GM21576 (cell line): Measurements from ENCODE around the gene INTS4.
"Not testable (repeated sequence)": the region's sequence is repeated elsewhere in the genome, so short reads cannot be mapped to it uniquely, and the experiment has no call there.

Experiments used
- ATAC-seq: cut with Tn5 transposase; IDR thresholded peaks from one replicate; pipeline ENCODE4 v1.9.1; 2021; ENCODE audit warnings: mild to moderate bottlenecking, moderate library complexity; ENCODE audit not compliant: unreplicated experiment

INTS4 gene

DNA sequence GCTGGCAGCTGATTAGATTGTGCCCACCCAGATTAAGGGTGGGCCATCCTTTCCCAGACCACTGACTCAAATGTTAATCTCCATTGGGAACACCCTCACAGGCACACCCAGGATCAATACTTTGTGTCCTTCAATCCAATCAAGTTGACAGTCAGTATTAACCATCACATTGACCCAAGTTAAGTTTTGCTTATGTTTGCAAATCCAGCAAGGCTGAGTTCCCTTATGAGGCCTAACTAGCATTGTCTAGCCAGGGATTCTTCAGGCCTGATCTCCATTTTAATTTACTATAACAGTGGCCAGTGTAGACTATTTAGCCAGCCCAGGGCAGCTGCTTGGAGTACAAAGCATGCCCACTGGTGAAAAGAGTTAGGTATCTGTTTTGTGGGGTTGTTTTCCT, 30.9 kb upstream of the INTS4 start:
- no peak for ATAC-seq

DNA sequence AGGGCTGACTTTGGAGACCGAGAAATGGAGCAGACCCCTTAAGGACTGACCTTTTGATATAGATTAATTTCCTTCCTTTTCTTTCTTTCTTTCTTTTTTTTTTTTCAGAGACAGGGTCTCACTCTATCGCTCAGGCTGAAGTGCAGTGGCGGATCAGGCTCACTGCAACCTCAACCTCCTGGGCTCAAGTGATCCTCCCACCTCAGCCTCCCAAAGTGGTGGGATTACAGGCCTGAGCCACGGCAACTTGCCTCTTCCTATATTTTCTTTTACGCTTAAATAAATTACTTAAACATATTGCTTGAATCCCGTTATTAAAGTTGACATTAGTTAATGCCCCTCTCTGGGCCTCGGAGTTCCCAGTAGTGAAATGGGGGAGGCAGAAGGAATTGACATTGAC, 29.0 kb upstream of the INTS4 start:
- ATAC-seq, result no peak

DNA sequence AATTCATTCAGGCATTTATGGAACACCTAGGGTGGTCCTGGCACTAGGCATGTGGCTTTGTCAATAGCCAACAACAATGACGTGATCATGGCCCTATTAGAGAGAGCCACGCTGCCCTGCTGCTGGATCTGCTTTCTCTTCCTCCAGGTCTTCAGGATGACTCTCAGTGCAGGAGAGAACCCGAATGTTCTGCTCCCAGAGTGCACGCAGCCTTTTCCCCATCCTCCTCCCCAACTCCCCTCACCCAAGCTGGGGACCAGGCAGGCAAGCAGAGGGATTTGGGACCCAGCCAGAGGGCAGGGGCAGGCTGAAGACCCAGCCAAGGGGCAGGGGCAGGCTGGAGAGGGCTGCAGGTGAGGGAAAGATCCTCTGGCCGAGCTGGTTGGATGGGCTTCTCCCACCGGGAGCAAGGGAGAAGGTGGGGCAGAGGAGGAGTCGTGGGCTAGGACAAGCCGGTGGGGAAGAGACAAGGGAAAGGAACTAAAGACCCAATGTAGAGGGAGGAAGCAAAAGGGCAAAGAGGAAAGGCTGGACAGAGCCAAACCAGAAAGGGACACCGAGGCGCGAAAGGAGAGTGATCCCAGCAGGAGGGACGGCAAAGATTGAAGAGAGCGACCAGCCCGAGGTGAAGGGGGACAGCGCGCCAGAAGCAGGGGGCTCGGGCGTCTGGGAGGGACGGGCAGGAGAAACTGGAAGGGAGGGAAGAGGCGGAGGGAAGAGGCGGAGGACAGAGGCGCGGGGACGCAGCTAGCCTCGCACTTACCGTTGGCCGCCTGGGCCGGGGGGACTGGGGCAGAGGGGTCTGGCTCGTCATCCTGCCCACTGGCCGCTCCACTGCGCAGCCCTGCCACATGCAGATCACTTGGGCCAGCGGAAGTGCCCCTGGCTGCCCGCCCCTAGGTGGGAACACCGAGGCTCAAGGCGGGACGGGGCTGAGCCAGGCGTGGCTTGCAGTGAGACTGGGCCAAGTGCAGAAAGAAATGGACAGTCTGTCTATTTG, 28.2 kb upstream of the INTS4 start, which contains the start of gene KCTD14:
KCTD14 (minus strand) TSS at position 880 of the 1,000 bp plus-strand sequence; CDS start at position 853, 27 bp downstream.
- ATAC-seq, result no peak

DNA sequence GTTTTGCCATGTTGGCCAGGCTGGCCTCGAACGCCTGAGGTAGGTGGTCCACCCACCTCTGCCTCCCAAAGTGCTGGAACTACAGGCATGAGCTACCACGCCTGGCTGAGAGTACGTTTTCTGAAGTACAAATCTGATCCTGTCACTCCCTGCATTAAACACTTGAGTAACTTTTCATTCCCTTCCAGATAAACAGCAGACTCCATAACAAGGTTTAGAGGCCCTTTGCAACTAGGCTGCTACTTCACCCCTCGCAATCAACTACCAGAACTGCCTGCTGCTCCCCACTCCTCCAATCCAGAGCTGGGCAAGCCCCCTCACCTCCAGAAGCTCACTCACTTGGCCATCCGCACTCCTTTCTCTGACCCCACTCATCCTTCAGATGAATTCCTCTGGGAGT, 27.1 kb upstream of the INTS4 start:
- no peak for ATAC-seq

DNA sequence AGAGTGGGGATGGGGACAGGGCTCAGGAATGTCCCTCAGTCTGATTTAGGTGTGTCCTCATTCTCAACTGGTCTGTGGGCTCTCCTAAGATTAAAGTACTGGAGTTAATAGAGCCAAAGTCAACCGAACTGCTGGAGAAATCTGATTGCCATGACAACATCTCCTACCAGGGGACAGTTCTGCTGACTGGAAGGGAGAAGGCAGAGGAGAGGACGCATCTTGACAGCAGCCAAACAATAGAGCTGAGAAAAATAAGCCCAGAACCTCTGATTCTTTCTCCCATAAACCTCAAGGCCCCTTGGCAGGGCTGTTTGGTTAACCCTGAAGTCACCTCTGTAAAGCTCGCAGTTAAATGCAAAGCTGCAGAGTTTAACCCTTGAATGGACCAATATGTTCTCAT, 25.8 kb upstream of the INTS4 start:
- ATAC-seq, result no peak

DNA sequence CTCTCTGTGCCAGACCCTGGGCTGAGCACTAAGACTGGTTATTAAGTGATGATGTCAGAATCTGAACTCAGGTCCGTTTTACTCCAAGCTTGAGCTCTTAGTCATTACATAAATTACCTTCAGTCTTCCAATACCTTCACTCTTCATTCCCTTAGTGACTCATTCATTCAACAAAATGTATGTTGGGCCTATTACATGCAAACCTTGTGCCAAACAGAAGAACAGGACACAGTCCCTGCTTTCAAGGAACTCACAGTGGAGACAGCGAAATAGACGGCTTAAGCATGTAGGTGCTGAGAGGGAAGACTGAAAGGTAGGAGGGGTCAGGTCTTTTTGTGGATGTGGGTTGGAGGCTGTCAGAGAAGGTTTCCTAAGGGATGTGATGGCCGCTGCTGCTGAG, 25.3 kb upstream of the INTS4 start:
- ATAC-seq, result no peak

DNA sequence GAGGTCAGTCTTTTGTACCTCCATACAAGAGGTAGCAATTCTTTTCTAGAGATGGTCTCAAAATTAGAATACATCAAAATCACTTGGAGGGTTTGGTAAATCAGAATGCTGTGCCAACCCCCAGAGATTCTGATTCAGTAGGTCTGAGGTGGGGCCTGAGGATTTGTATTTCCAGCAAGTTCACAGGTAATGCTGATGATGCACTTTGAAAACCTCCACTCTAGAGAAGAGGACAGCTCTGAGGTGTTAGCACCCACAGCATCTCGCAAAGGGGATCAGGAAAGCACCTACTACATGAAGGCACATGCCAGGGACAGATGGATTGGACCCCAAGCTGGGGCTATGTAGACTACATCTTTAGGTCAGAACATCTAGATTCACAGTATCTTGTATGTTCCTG, 21.4 kb upstream of the INTS4 start:
- no peak for ATAC-seq

DNA sequence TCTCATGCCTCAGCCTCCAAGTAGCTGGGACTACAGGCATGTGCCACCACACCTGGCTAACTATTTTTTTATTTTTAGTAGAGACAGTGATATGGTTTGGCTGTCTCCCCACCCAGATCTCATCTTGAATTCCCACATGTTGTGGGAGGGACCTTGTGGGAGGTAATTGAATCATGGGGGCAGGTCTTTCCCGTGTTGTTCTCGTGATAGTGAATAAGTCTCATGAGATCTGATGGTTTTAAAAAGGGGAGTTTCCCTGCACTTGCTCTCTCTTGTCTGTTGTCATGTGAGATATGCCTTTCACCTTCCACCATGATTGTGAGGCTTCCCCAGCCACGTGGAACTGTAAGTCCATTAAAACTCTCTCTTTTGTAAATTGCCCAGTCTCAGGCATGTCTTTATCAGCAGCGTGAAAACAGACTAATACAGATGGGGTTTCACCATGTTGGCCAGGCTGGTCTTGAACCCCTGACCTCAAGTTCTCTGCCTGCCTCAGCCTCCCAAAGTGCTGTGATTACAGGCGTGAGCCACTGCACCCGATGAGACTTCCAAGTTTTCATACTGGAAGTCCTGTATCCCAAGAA, 20.6 kb upstream of the INTS4 start:
- ATAC-seq, result not testable (repeated sequence)

DNA sequence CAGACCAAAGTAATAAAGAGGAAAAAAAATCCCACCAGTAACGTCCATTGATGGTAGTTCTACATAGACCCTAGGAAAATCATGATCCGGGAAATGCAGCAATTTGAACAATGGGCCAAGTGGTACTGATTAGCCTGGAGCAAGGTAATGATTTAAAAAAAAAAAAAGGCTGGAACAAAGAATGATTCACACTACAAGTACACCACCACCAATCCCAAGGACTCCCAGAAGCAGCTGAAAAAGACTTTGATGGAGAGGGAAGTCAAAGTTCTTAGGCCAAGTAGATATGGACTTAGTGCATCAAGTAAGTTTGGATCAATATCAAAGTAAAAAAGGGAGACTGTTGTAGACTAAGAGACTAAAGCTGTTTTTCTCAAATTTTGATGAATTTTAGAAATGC, 16.8 kb upstream of the INTS4 start:
- no peak for ATAC-seq

DNA sequence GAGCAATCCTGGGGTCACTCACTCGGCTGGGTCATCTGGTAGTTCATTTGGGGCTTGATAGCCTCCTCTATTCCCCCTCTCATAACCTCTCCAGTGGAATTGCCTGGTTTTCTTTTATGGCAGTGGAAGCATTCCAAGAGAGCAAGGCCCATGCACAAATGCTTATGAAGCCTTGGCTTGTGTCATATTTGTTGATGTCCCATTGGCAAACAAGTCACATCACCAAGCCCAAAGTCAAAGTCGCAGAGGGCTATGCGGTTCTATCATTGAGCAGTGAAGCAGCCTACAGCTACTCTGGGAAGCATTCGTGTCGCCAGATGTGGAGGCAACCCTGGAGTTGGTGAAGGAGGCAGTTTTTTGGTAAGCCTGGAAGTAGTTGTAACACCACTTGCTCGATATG, 16.3 kb upstream of the INTS4 start:
- no peak for ATAC-seq

DNA sequence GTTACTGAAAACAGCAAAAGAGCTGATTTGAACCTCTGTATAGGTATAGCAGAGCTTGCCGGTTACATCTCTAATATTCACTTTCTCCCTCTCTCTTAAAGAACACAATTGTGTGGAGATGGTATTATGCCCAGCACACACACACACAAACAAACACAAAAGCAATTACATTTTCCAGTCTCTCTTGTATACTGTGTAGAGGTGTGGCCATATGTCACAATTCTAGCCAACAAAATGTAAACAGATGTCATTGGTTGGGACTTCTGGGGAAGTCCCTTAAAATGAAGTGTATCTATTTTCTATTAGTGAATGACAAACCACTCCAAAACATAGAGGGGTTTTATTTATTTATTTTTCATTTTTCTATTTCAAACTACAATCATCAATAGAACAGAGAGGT, 15.8 kb upstream of the INTS4 start:
- ATAC-seq, result no peak

DNA sequence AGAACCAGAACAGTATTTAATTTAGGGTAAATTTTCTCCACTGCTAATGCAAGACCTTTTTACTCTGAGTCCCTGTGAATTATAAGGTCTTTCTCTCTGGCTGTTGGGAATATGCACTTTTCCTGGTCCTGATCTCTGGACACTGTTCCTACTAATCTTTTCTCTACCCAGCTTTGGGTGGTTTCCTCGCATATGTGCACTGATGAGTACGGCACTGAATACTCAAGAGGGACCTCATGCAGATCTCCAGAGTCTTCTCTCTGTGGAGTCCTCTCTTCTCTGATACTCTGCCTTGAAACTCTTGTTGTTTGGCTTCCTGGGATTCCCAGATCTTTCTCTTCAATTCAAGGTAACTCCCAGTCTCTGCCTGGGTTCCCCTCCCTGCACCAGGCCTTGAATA, 14.6 kb upstream of the INTS4 start:
- no peak for ATAC-seq

DNA sequence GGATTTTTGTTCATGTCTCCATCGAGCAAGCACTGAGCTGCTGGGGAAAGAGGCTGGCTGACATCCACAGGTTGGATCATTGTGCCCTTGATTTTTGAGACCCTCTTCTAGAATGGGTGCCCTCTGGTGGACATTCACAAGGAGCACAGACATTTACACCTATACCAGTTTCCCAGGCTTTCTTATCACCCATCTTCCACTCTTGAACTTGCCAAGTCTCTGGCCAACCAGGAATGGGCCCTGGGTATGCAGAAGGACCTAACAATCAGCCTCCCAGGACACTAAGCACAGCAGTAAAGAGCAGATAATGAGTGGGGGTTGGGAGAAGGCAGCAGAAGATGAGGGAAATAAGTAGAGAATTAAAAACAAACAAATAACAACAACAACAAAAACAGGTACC, 5.7 kb upstream of the INTS4 start:
- ATAC-seq, result no peak

DNA sequence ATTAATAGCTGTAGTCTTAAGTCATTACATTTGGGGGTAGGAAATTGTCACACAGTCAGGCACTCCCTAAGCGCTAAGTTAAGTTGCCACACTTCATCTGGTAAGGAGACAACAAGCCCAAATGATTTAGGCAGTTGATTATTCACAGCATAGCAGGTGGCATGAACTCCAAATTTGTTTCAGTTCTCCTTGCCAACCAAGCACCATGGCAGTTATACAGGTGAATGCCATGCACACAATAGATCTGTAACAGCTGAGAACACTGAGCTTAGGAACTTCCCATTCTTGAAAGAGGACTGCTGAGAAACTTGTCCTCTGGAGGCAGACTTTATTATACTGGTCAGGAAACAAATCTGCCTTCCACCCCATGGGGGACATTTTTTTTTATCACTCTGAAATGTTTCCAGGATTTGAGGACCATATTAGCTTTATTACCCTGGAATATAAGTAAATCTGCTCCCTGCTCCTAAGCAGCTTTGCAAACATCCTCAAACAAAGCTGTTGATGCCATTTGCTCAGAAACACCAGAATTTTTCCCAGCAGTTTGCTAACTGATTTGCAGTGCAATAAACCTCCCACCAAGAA, 5.1 kb upstream of the INTS4 start:
- no peak for ATAC-seq

DNA sequence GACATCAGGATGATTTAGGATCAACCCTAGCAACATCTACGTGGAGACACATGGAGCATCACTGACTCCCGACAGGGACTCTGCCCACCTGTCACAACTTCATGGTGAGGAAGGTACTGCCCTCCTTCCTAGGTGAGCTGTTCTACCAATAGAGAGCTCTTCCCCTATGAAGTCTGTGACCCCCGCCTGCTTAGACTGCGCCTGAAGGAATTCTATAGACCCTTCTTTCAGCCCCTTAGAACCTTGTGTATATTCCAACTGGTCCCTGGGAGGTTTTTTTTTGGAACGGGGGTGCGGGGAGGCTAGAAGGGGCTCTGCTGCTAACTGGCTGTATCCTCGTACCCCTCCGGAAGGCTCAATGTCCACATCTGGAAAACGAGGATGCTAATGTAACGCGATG, 566 bp downstream of the INTS4 start:
- ATAC-seq, result no peak

DNA sequence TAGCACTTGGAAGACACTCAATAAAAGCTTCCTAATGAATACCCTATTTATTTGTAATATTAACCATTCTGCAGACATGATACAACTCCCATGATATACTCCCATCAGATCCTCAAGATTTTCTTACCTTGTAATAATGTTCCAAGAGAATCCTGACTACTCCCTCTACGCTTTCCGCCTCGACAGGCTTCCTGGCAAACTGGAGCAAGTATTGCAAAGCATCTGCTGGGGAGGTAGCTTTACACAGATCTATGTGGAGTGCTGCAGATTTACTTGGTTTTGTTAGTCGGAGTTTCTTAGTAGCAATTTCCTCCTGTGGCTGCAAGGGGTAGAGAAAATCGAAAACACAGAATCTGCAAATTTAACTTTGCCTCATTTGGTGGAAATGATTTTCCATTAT, 3.5 kb downstream of the INTS4 start:
- no peak for ATAC-seq

DNA sequence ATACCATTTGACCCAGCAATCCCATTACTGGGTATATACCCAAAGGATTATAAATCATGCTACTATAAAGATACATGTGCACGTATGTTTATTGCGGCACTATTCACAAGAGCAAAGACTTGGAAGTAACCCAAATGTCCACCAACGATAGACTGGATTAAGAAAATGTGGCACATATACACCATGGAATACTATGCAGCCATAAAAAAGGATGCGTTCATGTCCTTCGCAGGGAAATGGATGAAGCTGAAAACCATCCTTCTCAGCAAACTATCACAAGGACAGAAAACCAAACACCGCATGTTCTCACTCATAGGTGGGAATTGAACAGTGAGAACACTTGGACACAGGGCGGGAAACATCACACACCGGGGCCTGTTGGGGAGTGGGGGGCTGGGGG, 8.0 kb downstream of the INTS4 start:
- not testable (repeated sequence) for ATAC-seq

DNA sequence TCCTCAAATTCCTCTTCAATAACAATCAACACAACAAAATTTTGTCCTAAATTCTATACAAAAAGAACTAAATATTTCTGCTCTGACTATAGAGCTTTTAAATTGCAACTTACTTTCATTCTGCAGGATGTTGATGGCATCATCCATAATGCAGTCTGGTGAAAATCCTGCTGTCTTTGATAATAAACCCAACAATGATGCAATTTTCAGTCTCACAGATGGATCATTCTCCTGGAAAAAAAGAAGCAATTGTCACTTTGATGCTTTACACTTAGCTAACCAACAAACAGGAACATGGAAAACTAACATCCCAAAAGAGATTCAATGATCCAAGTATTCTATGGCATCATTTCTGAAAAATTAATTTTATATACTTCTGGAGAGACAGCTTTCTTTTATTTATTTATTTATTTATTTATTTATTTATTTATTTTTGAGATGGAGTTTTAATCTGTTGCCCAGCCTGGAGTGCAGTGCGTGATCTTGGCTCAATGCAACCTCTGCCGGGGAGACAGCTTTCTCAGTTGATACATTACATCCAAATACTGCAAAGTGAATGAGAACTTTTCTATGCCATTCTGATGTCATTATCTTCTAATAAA, 13.0 kb downstream of the INTS4 start:
- ATAC-seq, result no peak

DNA sequence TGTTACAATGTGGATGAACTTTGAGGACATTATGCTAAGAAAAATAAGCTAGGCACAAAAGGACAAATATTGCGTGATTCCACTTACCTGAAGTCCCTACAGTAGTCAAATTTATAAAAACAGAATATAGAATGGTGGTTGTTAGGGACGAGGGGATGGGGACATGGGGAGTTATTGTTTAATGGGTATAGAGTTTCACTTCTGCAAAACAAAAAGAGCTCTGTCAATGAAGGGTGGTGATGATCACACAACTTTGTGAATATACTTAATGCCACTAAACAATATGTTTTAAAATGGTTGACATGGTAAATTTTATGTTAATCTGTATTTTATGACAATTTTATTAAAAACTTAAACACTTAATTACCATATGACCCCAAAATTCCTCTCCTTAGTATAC, 26.1 kb downstream of the INTS4 start:
- ATAC-seq, result peak; percentile 52

DNA sequence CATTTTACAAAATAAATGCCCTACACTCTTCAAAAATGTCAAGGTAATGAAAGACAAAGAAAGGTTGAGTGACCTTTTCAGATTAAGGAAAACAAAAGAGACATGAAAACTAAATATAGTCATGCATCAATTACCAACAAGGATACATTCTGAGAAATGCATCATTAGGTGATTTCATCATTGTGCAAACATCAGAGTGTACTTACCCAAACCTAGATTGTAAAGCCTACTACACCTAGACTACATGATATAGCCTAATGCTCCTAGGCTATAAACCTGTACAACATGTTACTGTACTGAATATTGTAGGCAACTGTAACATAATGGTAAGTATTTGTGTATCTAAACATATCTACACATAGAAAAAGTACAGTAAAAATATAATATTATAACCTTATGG, 26.7 kb downstream of the INTS4 start:
- ATAC-seq, result no peak

DNA sequence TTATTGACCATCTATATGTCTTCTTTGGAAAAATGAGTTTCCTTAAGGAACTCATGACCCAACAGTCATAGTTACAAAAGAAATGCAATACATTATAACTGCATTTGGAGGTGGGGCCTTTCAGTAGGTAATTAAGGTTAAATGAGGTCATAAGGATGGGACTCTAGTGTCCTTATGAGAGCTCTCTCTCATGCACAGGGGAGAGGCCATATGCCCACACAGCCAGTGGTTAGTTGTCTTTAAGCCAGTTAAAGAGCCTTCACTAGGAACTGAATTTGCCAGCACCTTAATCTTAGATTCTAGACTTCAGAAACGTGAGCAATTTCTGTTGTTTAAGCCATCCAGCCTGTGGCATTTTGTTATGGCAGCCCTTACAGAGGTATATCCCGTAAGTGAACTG, 27.3 kb downstream of the INTS4 start:
- ATAC-seq, result no peak

DNA sequence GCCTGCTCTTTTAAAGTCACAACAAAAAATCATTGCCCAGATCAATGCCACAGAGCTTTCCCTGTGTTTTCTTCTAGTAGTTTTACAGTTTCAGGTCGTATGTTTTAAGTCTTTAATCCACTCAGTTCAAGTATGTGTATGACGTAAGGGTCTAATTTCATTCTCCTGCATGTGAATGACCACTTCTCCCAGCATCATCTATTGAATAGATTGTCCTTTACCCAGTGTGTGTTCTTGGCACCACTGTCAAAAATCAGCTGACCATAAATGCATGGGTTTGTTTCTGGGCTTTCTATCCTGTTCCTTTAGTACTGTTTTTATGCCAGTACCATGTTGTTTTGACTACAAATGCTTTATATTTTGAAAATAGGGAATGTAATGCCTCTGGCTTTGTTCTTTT, 28.1 kb downstream of the INTS4 start:
- ATAC-seq, result no peak
